ENCODE data around the gene WBP2NL.

GRCh38 chr22:42056757-42057511, 58.3 kb downstream of the WBP2NL start:
- no peak for TF ChIP-seq POLR2A (IDR thresholded peaks at IDR 0.05)
- TF ChIP-seq CTCF (IDR thresholded peaks at IDR 0.05), result no peak
- no peak for TF ChIP-seq EP300 (IDR thresholded peaks at IDR 0.05)

Data from tibial nerve (tissue), 4 donors.